Astrocyte (in vitro differentiated cells and primary cell): ENCODE results near the gene LRRC43. TPM values are rescaled to one million over a fixed set of nuclear protein-coding genes. Genes with fewer than 3 reads are reported as not detected.

Source experiments
- DNase-seq: peaks from one replicate; pipeline ENCODE4 v3.0.0-alpha.2; 2010; ENCODE audit warnings: low read depth
- FAIRE-seq: peaks from 2 replicates; lab custom pipeline; 2011; peaks lifted over from hg19 to GRCh38; lab: Jason Lieb, UNC
- H2AFZ ChIP-seq: 2 replicates; pipeline ENCODE4 v1.6.0; 2012; ENCODE audit warnings: low read depth, low read length, inconsistent platforms
- H3K27ac ChIP-seq: 2 replicates; pipeline ENCODE4 v1.5.1; 2011; ENCODE audit warnings: low read depth, low read length, inconsistent platforms
- H3K27me3 ChIP-seq: 2 replicates; pipeline ENCODE4 v1.6.0; 2011; ENCODE audit warnings: low read length, inconsistent platforms; ENCODE audit not compliant: insufficient read depth
- H3K36me3 ChIP-seq: 2 replicates; pipeline ENCODE4 v1.5.1; 2011; ENCODE audit warnings: low read length, inconsistent platforms; ENCODE audit not compliant: insufficient read depth
- H3K4me1 ChIP-seq: 2 replicates; pipeline ENCODE4 v1.5.1; 2011; ENCODE audit warnings: low read length, inconsistent platforms; ENCODE audit not compliant: insufficient read depth
- H3K4me2 ChIP-seq: 2 replicates; pipeline ENCODE4 v1.6.0; 2012; ENCODE audit warnings: low read length, inconsistent platforms
- H3K4me3 ChIP-seq: 2 replicates; pipeline ENCODE4 v1.5.1; 2011; ENCODE audit warnings: low read depth, mild to moderate bottlenecking, low read length, inconsistent platforms; ENCODE audit not compliant: insufficient read depth
- H3K79me2 ChIP-seq: 2 replicates; pipeline ENCODE4 v1.6.0; 2012; ENCODE audit warnings: mild to moderate bottlenecking, low read length, inconsistent platforms; ENCODE audit not compliant: insufficient read depth
- H3K9ac ChIP-seq: 2 replicates; pipeline ENCODE4 v1.6.0; 2012; ENCODE audit warnings: mild to moderate bottlenecking, low read length, inconsistent platforms
- H3K9me3 ChIP-seq: 2 replicates; pipeline ENCODE4 v1.5.1; 2012; ENCODE audit warnings: low read depth, mild to moderate bottlenecking, low read length, inconsistent platforms; ENCODE audit not compliant: insufficient read depth
- H4K20me1 ChIP-seq: 2 replicates; pipeline ENCODE4 v1.6.0; 2012; ENCODE audit warnings: low read length, inconsistent platforms; ENCODE audit not compliant: insufficient read depth
- H3K27ac Mint-ChIP-seq: one replicate; pipeline ENCODE4 v1.8.0; 2021; ENCODE audit warnings: mild to moderate bottlenecking, mixed read lengths; ENCODE audit not compliant: unreplicated experiment
- H3K27me3 Mint-ChIP-seq: one replicate; pipeline ENCODE4 v1.8.0; 2021; ENCODE audit warnings: low read depth, mixed read lengths; ENCODE audit not compliant: unreplicated experiment
- H3K36me3 Mint-ChIP-seq: one replicate; pipeline ENCODE4 v1.8.0; 2021; ENCODE audit warnings: low read depth, mixed read lengths; ENCODE audit not compliant: unreplicated experiment
- H3K4me1 Mint-ChIP-seq: one replicate; pipeline ENCODE4 v1.8.0; 2021; ENCODE audit warnings: low read depth, mixed read lengths; ENCODE audit not compliant: unreplicated experiment
- H3K4me3 Mint-ChIP-seq: one replicate; pipeline ENCODE4 v1.8.0; 2021; ENCODE audit warnings: mild to moderate bottlenecking, moderate library complexity, mixed read lengths; ENCODE audit not compliant: unreplicated experiment
- H3K9me3 Mint-ChIP-seq: one replicate; pipeline ENCODE4 v1.8.0; 2021; ENCODE audit warnings: mild to moderate bottlenecking, mixed read lengths; ENCODE audit not compliant: unreplicated experiment
- EZH2 ChIP-seq: IDR thresholded peaks from 2 replicates; pipeline ENCODE4 v1.6.1; 2012; ENCODE audit warnings: mild to moderate bottlenecking, low read length, inconsistent platforms; ENCODE audit not compliant: insufficient read depth
- total RNA-seq: library from RNA; stranded (reverse); gene quantifications from 2 replicates; pipeline ENCODE4 v1.2.1, GENCODE V29; 2021
- TF ChIP-seq, protein P1 (sequence below): IDR thresholded peaks from 2 replicates; pipeline ENCODE4 v1.5.1; 2011; ENCODE audit warnings: low read depth, mild to moderate bottlenecking, inconsistent platforms, low read length, moderate library complexity; ENCODE audit not compliant: insufficient read depth

The LRRC43 gene
- total RNA-seq, 1 donor from 2014 or later, result 0.73 TPM

DNA sequence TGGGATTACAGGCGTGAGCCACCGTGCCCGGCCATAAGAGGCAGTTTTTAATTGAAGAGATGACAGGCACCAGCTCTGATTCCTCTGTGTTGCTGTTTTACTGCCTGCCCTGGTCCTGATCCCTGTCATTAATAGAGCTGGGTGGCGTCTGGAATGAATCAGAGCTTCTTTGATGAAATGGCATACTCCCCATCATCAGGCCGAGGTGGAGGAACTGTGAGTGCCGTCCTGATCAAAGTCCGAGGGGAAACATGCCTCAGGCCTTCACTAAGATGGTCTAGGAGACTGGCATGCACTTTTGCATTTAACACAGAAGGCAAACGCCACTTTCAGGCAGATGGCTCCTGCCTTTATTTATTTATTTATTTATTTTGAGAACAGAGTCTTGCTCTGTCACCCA, 43.0 kb upstream of the LRRC43 start:
- peaks cover 10% of the 10 kb centered on the region for H3K36me3 ChIP-seq
- no peaks in the 10 kb centered on the region for H3K27me3 Mint-ChIP-seq
- no peaks in the 10 kb centered on the region for H3K4me1 Mint-ChIP-seq
- H3K9ac ChIP-seq, result no peak overlapping the region
- peaks cover 33% of the 10 kb centered on the region for H3K36me3 Mint-ChIP-seq
- H3K27ac ChIP-seq, result no peak overlapping the region
- no peak overlapping the region for H2AFZ ChIP-seq
- TF ChIP-seq, protein P1, sequence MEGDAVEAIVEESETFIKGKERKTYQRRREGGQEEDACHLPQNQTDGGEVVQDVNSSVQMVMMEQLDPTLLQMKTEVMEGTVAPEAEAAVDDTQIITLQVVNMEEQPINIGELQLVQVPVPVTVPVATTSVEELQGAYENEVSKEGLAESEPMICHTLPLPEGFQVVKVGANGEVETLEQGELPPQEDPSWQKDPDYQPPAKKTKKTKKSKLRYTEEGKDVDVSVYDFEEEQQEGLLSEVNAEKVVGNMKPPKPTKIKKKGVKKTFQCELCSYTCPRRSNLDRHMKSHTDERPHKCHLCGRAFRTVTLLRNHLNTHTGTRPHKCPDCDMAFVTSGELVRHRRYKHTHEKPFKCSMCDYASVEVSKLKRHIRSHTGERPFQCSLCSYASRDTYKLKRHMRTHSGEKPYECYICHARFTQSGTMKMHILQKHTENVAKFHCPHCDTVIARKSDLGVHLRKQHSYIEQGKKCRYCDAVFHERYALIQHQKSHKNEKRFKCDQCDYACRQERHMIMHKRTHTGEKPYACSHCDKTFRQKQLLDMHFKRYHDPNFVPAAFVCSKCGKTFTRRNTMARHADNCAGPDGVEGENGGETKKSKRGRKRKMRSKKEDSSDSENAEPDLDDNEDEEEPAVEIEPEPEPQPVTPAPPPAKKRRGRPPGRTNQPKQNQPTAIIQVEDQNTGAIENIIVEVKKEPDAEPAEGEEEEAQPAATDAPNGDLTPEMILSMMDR, result no peak
- no peak for TF ChIP-seq EZH2
- no peaks in the 10 kb centered on the region for H3K79me2 ChIP-seq
- no peaks in the 10 kb centered on the region for H3K27me3 ChIP-seq
- H4K20me1 ChIP-seq, result no peaks in the 10 kb centered on the region
- H3K9me3 Mint-ChIP-seq, result no peaks in the 10 kb centered on the region
- H3K4me3 ChIP-seq, result no peak overlapping the region
- FAIRE-seq (no peak), DNase-seq (no peak)
- no peak overlapping the region for H3K4me2 ChIP-seq
- H3K4me1 ChIP-seq, result no peaks in the 10 kb centered on the region
- H3K27ac Mint-ChIP-seq, result no peak overlapping the region
- no peak overlapping the region for H3K4me3 Mint-ChIP-seq
- H3K9me3 ChIP-seq, result no peaks in the 10 kb centered on the region

DNA sequence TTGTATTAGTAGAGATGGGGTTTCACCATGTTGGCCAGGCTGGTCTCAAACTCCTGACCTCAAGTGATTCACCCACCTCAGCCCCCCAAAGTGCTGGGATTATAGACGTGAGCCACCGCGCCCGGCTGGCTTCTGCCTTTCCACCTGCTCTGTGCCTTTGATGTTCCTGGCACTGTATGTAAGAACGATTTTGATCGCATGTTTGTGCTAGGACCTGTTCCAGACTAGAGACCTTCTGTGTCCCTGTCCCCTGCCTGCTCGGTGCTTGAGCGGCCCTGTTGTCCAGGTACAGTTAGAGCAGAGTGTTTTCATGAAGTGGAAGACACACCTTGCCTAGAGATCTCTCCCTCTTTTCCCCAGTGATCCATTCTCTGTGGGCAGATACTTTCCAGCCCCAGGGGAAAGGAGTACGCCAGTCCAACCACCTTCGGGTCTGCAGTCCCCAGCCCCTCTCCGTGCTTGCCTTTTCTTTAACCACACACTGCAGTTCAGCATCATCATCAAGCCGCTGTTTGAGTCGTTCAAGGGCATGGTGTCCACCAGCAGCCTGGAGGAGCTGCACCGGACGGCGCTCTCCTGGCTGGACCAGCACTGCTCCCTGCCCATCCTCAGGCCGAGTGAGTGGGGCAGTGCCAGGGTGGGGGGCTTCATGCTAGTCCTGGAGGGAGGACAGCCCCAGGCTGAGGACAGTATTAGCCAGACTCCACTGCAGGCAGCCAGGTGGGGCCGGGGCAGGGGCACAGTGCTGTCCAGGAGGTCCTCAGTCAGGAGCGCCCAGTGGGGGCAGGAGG, 42.3 kb upstream of the LRRC43 start:
- Histone ChIP-seq H3K9ac (no peak overlapping the region), H3K27ac (no peak overlapping the region), H2AFZ (no peak overlapping the region), H3K27me3 (no peaks in the 10 kb centered on the region), H3K36me3 (peaks cover 7% of the 10 kb centered on the region), H3K79me2 (no peaks in the 10 kb centered on the region), H3K4me1 (no peaks in the 10 kb centered on the region), H4K20me1 (no peaks in the 10 kb centered on the region), H3K4me3 (no peak overlapping the region), H3K4me2 (no peak overlapping the region), H3K9me3 (no peaks in the 10 kb centered on the region)
- H3K4me1 Mint-ChIP-seq, result no peaks in the 10 kb centered on the region
- no peaks in the 10 kb centered on the region for H3K27me3 Mint-ChIP-seq
- TF ChIP-seq, protein P1, result no peak
- TF ChIP-seq EZH2, result no peak
- no peaks in the 10 kb centered on the region for H3K9me3 Mint-ChIP-seq
- no peak overlapping the region for H3K4me3 Mint-ChIP-seq
- FAIRE-seq (no peak), DNase-seq (no peak)
- peaks cover 32% of the 10 kb centered on the region for H3K36me3 Mint-ChIP-seq
- peak overlapping the region; percentile 47 for H3K27ac Mint-ChIP-seq
